Activated naive CD8-positive, alpha-beta T cell treated with anti-CD3 and anti-CD28 coated beads, Interleukin-2, amount 50 U/mL, for 24 hours (primary cell): Measurements from ENCODE around the gene EML4.

Experiments
- ATAC-seq: fragments of 150-1000 bp; cut with Tn5 transposase; one replicate; pipeline ENCODE4 v1.10.0; 2021
- DNase-seq: peaks from one replicate; pipeline ENCODE4 v3.0.0; 2021
- H3K27ac Mint-ChIP-seq: one replicate; pipeline ENCODE4 v1.8.0; 2021; ENCODE audit warnings: mild to moderate bottlenecking, mixed read lengths
- H3K27me3 Mint-ChIP-seq: one replicate; pipeline ENCODE4 v1.8.0; 2021; ENCODE audit warnings: mixed read lengths
- H3K36me3 Mint-ChIP-seq: one replicate; pipeline ENCODE4 v1.8.0; 2021; ENCODE audit warnings: low read depth, mixed read lengths
- H3K4me1 Mint-ChIP-seq: one replicate; pipeline ENCODE4 v1.8.0; 2021; ENCODE audit warnings: mixed read lengths
- H3K4me3 Mint-ChIP-seq: one replicate; pipeline ENCODE4 v1.8.0; 2021; ENCODE audit warnings: mild to moderate bottlenecking, moderate library complexity, mixed read lengths
- H3K9me3 Mint-ChIP-seq: one replicate; pipeline ENCODE4 v1.8.0; 2021; ENCODE audit warnings: mixed read lengths

Gene EML4

GRCh38 chr2:42150159-42150558, 19.0 kb upstream of the EML4 start:
- H3K27me3 Mint-ChIP-seq: no peaks in the 10 kb centered on the region
- H3K4me1 Mint-ChIP-seq: peaks cover 2% of the 10 kb centered on the region
- DNase-seq (no peak), ATAC-seq (no peak)
- peaks cover 3% of the 10 kb centered on the region for H3K9me3 Mint-ChIP-seq
- no peaks in the 10 kb centered on the region for H3K36me3 Mint-ChIP-seq
- no peak overlapping the region for H3K4me3 Mint-ChIP-seq
- no peak overlapping the region for H3K27ac Mint-ChIP-seq

GRCh38 chr2:42153944-42154581, 15.1 kb upstream of the EML4 start:
- DNase-seq: no peak
- Mint-ChIP-seq H3K4me1 (no peaks in the 10 kb centered on the region), H3K9me3 (no peaks in the 10 kb centered on the region), H3K27me3 (no peaks in the 10 kb centered on the region), H3K4me3 (no peak overlapping the region), H3K36me3 (no peaks in the 10 kb centered on the region), H3K27ac (no peak overlapping the region)
- no peak for ATAC-seq

- H3K36me3 Mint-ChIP-seq: no peaks in the 10 kb centered on the region
- H3K4me1 Mint-ChIP-seq: no peaks in the 10 kb centered on the region
- no peak overlapping the region for H3K4me3 Mint-ChIP-seq
- ATAC-seq (no peak), DNase-seq (no peak)
- no peaks in the 10 kb centered on the region for H3K9me3 Mint-ChIP-seq
- no peak overlapping the region for H3K27ac Mint-ChIP-seq
- no peaks in the 10 kb centered on the region for H3K27me3 Mint-ChIP-seq
These were observed 12.4 kb upstream of the EML4 start for GRCh38 chr2:42156721-42157120.

DNA sequence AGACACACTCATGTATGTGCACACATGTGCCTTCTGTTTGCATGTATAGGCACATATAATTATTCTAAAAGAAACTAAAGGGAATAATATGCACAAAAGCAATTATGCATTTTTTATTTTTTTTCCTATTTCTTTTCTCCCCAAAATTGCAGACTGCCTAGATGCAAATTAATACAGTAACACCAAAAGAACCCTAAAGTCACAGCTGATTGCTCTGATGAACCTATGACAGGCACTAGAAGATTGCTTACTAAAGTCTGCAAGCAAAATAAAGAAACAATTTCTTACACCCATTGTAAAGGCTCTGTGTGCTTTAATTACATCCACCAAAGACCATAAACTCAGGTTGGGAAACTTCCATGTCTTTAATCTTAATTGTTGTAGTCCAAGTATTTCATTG, 7.7 kb upstream of the EML4 start:
- DNase-seq (no peak), ATAC-seq (no peak)
- H3K27me3 Mint-ChIP-seq: no peaks in the 10 kb centered on the region
- no peaks in the 10 kb centered on the region for H3K4me1 Mint-ChIP-seq
- no peaks in the 10 kb centered on the region for H3K36me3 Mint-ChIP-seq
- no peaks in the 10 kb centered on the region for H3K9me3 Mint-ChIP-seq
- H3K27ac Mint-ChIP-seq: no peak overlapping the region
- H3K4me3 Mint-ChIP-seq: no peak overlapping the region

DNA sequence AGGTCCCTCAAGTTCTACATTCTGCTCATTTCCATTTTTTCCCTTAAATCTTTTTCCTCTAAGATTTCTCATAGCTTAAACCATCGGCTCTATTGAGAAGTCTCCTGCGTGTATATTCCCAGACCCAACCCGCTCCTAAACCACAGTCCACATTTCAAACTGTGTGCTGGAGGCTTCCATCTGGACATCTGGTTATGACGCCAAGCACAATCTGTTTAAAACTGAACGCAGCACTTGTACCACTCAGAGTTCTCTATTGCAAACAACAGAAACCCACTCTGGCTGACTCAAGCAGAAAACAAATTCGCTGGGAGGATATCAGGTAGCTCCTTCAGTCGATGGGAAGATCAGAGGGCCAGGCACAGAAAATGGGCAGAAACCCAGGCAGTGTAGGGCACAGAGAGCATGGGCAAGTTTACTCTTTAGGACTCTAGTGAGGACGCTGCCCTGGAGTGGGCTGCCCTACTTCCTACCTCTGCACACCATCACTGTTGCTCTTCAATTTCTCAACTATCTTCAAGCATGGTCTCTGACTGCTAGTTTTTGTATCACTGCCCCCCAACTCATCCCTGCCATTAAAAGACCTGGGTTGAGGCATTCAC, 5.6 kb upstream of the EML4 start:
- DNase-seq: no peak
- Mint-ChIP-seq H3K27me3 (no peaks in the 10 kb centered on the region), H3K4me1 (peaks cover 4% of the 10 kb centered on the region), H3K4me3 (no peak overlapping the region), H3K36me3 (no peaks in the 10 kb centered on the region), H3K9me3 (no peaks in the 10 kb centered on the region), H3K27ac (no peak overlapping the region)
- ATAC-seq: no peak

DNA sequence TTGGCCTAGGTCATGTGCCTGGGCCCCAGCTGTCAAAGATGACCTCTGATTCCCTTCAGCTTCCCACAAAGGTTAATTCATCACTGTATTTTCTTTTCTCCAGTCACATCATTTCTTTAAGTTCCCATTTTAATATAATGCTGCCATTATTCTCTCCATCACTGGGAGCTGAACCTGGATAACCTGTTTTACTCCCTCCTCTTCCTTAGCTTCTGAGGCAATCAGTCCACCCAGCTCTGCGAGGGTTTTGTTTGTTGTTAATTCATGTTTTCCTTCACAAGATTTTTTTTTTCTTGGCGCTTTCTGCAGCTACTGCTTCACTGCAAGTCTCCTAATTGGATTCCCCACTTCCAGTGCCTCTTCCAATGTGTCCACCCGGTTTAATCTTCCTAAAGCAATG, 5.1 kb upstream of the EML4 start:
- DNase-seq (no peak), ATAC-seq (no peak)
- no peak overlapping the region for H3K27ac Mint-ChIP-seq
- no peak overlapping the region for H3K4me3 Mint-ChIP-seq
- H3K9me3 Mint-ChIP-seq: no peaks in the 10 kb centered on the region
- H3K4me1 Mint-ChIP-seq: peaks cover 9% of the 10 kb centered on the region
- H3K27me3 Mint-ChIP-seq: no peaks in the 10 kb centered on the region
- H3K36me3 Mint-ChIP-seq: no peaks in the 10 kb centered on the region

GRCh38 chr2:42164971-42165370, 4.2 kb upstream of the EML4 start:
- DNase-seq: no peak
- peaks cover 9% of the 10 kb centered on the region for H3K4me1 Mint-ChIP-seq
- no peaks in the 10 kb centered on the region for H3K36me3 Mint-ChIP-seq
- no peak overlapping the region for H3K27ac Mint-ChIP-seq
- H3K9me3 Mint-ChIP-seq: no peaks in the 10 kb centered on the region
- no peak for ATAC-seq
- H3K27me3 Mint-ChIP-seq: no peaks in the 10 kb centered on the region
- H3K4me3 Mint-ChIP-seq: no peak overlapping the region

GRCh38 chr2:42167458-42167857, 1.7 kb upstream of the EML4 start:
- H3K4me3 Mint-ChIP-seq: no peak overlapping the region
- no peak for DNase-seq

DNA sequence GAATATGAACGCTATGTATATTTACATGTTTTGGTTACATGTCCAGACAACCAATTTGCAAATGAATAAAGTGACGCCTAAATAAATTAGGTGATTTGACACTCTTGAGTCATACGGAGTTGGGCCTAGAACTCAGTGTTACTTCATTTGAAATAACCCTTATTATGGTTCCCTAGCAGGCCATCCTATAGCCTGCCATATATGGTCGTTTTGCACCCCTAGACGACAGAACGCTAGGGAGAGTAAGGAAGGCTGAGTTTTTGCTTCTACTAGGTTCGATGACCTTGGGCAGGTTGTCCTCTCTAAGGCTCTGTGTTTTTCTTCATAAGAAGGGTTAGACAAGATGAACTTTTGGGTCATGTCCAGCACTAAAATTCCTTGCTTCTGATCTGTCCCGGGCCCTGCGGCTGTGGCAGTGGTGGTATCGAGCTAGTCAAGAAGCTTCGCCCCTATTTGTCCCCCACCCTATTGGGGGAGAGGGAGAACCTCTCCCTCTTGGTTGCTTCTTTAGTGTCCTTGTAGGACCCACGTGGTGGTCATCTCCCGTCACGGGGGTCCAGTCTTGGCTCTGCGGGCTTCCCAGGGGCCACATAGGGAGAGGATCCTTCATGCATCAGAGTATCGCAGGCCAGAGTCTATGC, 574 bp upstream of the EML4 start:
- no peaks in the 10 kb centered on the region for H3K9me3 Mint-ChIP-seq
- ATAC-seq: no peak
- H3K4me3 Mint-ChIP-seq: no peak overlapping the region
- H3K36me3 Mint-ChIP-seq: peaks cover 2% of the 10 kb centered on the region
- DNase-seq: no peak
- peaks cover 27% of the 10 kb centered on the region for H3K4me1 Mint-ChIP-seq
- H3K27me3 Mint-ChIP-seq: no peaks in the 10 kb centered on the region
- no peak overlapping the region for H3K27ac Mint-ChIP-seq

More at GRCh38 chr2:42167458-42167857, 1.7 kb upstream of the EML4 start:
- Mint-ChIP-seq H3K27ac (no peak overlapping the region), H3K27me3 (no peaks in the 10 kb centered on the region), H3K4me1 (peaks cover 16% of the 10 kb centered on the region), H3K9me3 (no peaks in the 10 kb centered on the region), H3K36me3 (no peaks in the 10 kb centered on the region)
- no peak for ATAC-seq

DNA sequence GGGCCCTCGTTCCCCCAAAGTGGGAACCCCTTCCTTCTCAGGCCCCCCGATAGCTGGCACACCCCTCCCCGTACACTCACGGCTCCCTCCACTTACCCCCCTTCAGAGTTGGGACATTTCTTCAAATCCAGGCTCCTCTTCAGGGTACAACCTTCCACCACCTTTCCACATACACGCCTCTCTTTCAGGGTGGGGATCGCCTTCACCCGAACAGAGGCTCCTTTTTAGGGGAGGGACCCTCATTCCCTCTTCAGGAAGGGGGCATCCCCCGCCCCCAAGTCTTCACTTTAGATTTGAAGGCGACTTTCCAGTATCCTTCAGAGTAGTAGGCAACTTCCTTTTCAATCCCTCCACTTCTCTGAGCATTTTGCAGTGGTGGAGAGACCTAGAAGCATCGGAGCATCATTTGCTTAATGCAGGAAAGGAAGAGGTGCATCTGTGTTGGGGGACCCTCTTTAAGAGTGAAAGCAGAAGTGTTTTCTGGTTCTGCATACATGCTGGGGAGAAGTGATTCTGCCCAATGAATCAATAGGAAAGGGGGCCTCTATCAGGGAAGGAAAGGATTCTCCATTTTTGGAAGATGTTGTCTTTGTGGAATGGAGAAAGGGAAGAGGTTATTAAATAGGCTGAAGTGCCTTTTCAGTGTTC, 845 bp downstream of the EML4 start:
- Mint-ChIP-seq H3K36me3 (peaks cover 2% of the 10 kb centered on the region), H3K27me3 (no peaks in the 10 kb centered on the region), H3K27ac (no peak overlapping the region), H3K9me3 (no peaks in the 10 kb centered on the region), H3K4me3 (no peak overlapping the region), H3K4me1 (peaks cover 31% of the 10 kb centered on the region)
- peak; percentile 38 for ATAC-seq
- peak; percentile 21 for DNase-seq

GRCh38 chr2:42170619-42171395, 1.7 kb downstream of the EML4 start:
- H3K4me3 Mint-ChIP-seq: no peak overlapping the region
- ATAC-seq: no peak

DNA sequence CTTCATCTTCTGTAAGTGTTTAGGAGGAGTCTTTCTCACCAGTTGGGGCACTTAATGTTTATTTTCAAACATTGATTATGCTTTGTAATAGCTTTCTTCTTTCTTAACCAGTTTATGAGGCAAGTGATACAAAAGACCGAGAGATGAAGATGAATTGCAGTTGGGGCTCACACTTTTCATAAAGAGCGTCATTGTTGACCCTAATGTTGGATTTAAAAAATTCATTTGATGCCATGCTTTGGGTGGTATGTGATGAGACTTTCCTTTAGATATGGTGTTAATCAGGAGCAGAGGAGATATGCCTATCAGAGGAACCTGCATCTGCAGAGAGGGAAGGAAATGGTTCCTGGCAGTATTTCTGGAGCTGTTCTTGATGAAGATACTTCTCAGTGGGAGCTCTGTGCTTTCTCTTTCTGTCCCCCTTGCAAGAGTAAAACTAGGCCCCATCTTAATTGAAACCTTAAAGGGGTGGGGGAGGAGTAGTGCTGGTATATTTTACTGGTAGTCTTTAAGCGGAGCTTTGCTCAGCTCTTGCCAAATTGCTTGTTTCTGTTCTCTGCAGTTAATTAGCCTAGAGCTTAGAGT, 2.3 kb downstream of the EML4 start:
- H3K4me1 Mint-ChIP-seq: peaks cover 39% of the 10 kb centered on the region
- no peak for ATAC-seq

More at GRCh38 chr2:42170619-42171395, 1.7 kb downstream of the EML4 start:
- H3K4me1 Mint-ChIP-seq: peaks cover 32% of the 10 kb centered on the region
- H3K27ac Mint-ChIP-seq: no peak overlapping the region
- H3K36me3 Mint-ChIP-seq: peaks cover 3% of the 10 kb centered on the region
- no peaks in the 10 kb centered on the region for H3K27me3 Mint-ChIP-seq
- no peak for DNase-seq
- H3K9me3 Mint-ChIP-seq: no peaks in the 10 kb centered on the region

DNA sequence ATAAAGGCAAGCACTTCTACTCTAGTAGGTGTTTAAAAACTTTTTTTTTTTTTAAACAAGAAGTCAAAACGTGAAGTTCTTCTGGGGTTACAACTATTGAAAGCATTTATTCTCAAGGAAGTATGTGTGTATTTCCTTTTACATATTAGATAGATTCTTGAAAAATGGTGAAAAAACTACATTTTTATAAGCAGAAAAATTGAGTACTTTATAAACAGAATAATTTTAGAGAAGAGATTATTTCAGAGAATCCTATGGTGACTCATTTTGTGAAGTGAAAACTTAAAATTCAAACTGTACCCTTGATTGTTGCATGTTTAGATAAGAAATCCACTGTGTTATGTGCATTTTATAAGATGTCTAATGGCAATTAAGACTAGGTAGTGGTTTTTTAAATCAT, 2.9 kb downstream of the EML4 start:
- Mint-ChIP-seq H3K27ac (no peak overlapping the region), H3K36me3 (peaks cover 11% of the 10 kb centered on the region), H3K4me1 (peaks cover 42% of the 10 kb centered on the region), H3K4me3 (no peak overlapping the region), H3K9me3 (no peaks in the 10 kb centered on the region), H3K27me3 (no peaks in the 10 kb centered on the region)
- ATAC-seq (no peak), DNase-seq (no peak)

More for the DNA sequence above, 2.3 kb downstream of the EML4 start:
- Mint-ChIP-seq H3K36me3 (peaks cover 9% of the 10 kb centered on the region), H3K27ac (no peak overlapping the region), H3K4me3 (no peak overlapping the region), H3K27me3 (no peaks in the 10 kb centered on the region), H3K9me3 (no peaks in the 10 kb centered on the region)
- no peak for DNase-seq

GRCh38 chr2:42172566-42172965, 3.4 kb downstream of the EML4 start:
- no peak for DNase-seq
- Mint-ChIP-seq H3K27ac (peak overlapping the region; percentile 75), H3K4me3 (no peak overlapping the region), H3K27me3 (no peaks in the 10 kb centered on the region), H3K36me3 (peaks cover 12% of the 10 kb centered on the region), H3K9me3 (no peaks in the 10 kb centered on the region), H3K4me1 (peaks cover 48% of the 10 kb centered on the region)
- ATAC-seq: no peak
